NCI-H82 treated with DMSO at 0.1 percent for 48 hours (cell line): ENCODE results near the gene TUNAR.
"Not testable (repeated sequence)": the region's sequence is repeated elsewhere in the genome, so short reads cannot be mapped to it uniquely, and the experiment has no call there.

Source experiments
- DNase-seq: peaks from one replicate; lab custom pipeline; 2025; ENCODE audit not compliant: unreplicated experiment; lab: John Stamatoyannopoulos, UW

Gene TUNAR

GRCh38 chr14:95968048-95968447 lies 91.4 kb downstream of the TUNAR start:
- not testable (repeated sequence) for DNase-seq
